ENCODE data around the gene DHCR7.

Gene DHCR7

DNA sequence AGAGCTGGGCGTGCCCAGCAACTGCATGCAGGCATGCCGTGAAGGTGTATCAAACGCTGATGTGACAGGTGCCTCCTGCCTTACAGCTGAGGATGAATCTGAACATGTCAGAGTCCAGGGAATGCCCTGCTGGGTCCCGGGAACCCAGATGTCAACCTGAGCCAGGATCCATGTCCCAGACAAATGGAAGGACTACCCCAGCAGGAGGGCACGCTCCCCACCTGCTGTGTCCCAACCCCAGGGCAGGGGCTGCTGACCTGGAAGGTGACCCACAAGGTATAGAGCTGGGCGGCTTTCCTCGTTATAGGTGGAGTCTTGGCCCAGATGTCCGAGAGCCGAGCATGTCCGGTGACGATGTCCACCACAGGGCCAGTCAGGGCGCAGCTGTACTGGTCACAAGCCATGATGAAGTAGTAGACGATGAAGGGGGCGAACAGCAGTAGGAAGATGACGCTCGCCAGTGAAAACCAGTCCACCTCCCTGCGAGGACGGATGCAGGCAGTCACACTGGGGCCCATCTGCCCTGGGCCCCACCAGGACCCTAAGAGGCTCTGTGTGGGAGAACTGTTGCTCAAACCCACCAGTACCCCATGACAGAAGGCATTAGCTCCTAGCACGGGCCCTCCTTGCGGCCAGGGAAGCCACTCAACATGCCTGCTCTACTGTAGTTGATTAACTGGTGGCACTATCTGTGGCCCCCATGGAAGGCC lies 4.3 kb downstream of the DHCR7 start:
- H3K27ac Mint-ChIP-seq: no peak overlapping the region
- H3K4me3 Mint-ChIP-seq: no peak overlapping the region
- no peaks in the 10 kb centered on the region for H3K27me3 Mint-ChIP-seq (ENCODE audit: low read depth)
- peaks cover 9% of the 10 kb centered on the region for H3K9me3 Mint-ChIP-seq
- peaks cover 60% of the 10 kb centered on the region for H3K36me3 Mint-ChIP-seq (ENCODE audit: low read depth)
- peaks cover 19% of the 10 kb centered on the region for H3K4me1 Mint-ChIP-seq (ENCODE audit: low read depth)

DNA sequence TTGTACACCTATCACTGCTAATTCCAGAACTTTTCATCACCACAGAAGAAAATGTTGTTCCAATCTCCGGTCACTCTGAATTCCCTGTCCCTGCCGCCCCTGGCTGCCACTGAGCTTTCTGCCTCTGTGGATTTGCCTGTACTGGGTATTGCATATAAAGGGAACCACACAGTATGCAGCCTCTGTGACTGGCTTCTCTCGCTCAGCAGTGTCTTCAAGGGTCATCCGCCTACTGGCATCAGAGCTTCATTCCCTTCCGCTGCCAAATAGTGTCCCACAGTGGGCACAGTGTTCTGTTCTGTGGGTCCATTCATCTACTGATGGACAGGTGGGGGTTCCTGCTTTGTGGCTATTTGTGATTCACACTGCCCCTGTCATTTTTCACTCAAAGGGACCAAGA lies 5.3 kb downstream of the DHCR7 start:
- peaks cover 9% of the 10 kb centered on the region for H3K9me3 Mint-ChIP-seq
- peaks cover 19% of the 10 kb centered on the region for H3K4me1 Mint-ChIP-seq (ENCODE audit: low read depth)
- H3K36me3 Mint-ChIP-seq (ENCODE audit: low read depth): peaks cover 60% of the 10 kb centered on the region
- H3K27ac Mint-ChIP-seq: no peak overlapping the region
- H3K27me3 Mint-ChIP-seq (ENCODE audit: low read depth): no peaks in the 10 kb centered on the region
- H3K4me3 Mint-ChIP-seq: no peak overlapping the region

DNA sequence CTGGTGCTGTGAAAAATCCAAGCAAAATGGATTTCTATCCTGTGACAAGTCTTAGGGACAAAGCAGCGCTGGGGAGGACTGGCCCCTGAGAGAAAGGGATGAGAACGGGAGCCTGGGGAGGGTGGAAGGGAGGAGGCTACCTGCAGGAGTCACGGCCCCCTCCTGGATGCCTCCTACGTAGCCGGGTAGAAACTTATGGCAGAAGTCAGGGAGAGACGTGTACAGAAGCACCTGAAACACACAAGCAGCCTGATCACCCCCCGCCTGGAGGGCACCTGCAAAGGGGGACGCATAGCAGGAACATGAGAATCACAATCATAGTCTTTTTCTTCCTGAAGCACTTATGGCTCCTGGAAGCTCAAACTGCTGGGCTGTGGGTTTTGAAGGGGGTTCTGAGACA lies 6.1 kb downstream of the DHCR7 start:
- Mint-ChIP-seq H3K27me3 (ENCODE audit: low read depth) (no peaks in the 10 kb centered on the region), H3K27ac (no peak overlapping the region), H3K4me1 (ENCODE audit: low read depth) (peaks cover 14% of the 10 kb centered on the region)

DNA sequence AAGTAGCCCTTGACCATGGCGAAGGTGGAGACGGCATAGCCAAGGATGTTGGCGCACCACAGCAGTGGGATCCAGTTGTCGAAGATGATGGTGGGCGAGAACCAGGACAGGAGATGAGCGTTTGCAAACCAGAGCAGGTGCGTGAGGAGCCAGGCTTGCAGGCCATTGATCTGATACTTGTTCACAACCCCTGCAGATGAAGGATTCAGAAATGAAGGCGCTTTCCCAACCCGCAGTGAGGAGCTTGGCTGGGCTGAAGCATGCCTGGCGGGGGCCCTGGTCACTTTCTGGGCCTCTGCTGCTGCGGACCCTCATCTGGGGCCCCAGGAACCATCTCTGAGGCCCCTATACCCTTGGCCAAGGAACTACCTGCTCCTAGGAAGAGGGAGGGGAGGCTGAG lies 6.9 kb downstream of the DHCR7 start:
- Mint-ChIP-seq H3K4me3 (no peak overlapping the region), H3K4me1 (ENCODE audit: low read depth) (peaks cover 7% of the 10 kb centered on the region), H3K27me3 (ENCODE audit: low read depth) (no peaks in the 10 kb centered on the region), H3K36me3 (ENCODE audit: low read depth) (peaks cover 53% of the 10 kb centered on the region), H3K9me3 (peaks cover 6% of the 10 kb centered on the region), H3K27ac (no peak overlapping the region)

More for the DNA sequence above, 6.1 kb downstream of the DHCR7 start:
- Mint-ChIP-seq H3K9me3 (peaks cover 9% of the 10 kb centered on the region), H3K36me3 (ENCODE audit: low read depth) (peaks cover 59% of the 10 kb centered on the region), H3K4me3 (no peak overlapping the region)

DNA sequence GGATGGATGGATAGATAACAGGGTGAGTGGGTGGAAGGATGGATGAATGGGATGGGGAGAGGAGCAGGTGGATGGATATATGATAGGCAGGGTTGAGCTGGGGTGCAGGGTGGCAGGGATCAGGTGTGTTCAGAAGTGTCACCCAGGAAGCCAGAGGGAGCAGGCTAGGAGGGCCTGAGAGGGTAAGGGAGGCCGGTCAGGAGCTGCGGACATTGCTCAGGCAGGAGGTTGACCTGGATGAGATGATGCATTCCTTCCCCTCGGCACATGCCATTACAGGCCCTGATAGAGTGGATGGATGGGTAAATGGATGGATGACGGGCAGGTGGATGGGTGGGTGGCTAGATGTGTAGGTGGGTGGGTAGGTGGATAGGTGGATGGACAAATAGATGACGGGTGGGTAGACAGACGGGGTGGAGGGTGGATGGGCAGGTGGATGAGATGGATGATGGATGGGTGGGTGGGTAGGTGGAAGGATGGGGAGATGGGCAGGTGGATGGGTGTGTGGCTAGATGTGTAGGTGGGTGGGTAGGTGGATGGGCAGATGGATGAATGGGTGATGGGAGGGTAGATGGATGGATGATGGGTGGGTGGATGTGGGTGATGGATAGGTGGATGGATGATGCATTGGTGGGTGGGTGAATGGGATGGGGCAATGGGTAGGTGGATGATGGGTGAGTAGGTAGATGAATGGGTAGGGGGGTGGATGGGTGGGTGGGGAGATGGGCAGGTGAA lies 8.0 kb downstream of the DHCR7 start:
- Mint-ChIP-seq H3K4me3 (no peak overlapping the region), H3K27me3 (ENCODE audit: low read depth) (no peaks in the 10 kb centered on the region), H3K27ac (no peak overlapping the region), H3K4me1 (ENCODE audit: low read depth) (peaks cover 5% of the 10 kb centered on the region), H3K36me3 (ENCODE audit: low read depth) (peaks cover 44% of the 10 kb centered on the region), H3K9me3 (no peaks in the 10 kb centered on the region)

DNA sequence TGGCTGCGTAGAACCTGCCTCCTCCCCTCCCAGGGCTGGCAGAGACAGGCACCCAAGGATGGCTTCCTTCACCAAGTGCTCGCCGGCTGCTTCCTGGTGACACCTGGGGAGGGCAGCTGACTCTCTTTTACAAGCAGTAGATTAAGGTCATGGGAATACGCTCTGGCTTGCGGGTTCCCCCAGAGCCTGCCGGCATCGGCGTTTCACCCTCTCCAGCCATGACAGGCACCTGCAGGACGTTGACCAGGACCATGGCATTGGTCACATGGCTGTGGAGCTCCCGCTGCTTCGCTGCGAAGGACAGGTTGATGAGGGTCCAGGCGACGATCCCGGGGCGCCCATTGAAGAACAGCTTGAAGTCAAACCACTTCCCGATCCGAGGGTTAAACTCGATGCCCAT lies 9.5 kb downstream of the DHCR7 start:
- H3K27me3 Mint-ChIP-seq (ENCODE audit: low read depth): no peaks in the 10 kb centered on the region
- peaks cover 40% of the 10 kb centered on the region for H3K36me3 Mint-ChIP-seq (ENCODE audit: low read depth)
- H3K4me3 Mint-ChIP-seq: no peak overlapping the region
- no peak overlapping the region for H3K27ac Mint-ChIP-seq
- no peaks in the 10 kb centered on the region for H3K9me3 Mint-ChIP-seq
- no peaks in the 10 kb centered on the region for H3K4me1 Mint-ChIP-seq (ENCODE audit: low read depth)

DNA sequence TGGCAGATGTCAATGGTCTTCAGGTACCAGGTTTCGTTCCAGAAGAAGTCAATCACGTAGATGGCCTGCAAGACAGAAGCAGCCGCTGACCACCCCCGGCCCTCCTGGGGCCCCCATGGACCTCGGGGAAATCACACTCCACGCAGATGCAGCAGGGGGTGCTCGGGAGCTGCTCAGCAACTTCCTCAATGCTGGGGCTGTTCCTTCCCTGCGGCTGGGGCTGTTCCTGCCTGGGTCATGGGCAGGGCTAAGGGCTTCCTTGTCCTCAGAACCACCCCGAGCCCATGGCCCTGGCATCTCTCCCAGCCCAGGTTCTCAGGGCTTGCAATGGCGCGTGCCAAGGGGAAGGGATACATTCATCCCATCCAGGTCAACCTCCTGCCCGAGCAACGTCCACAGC lies 10.3 kb downstream of the DHCR7 start:
- H3K9me3 Mint-ChIP-seq: no peaks in the 10 kb centered on the region

DNA sequence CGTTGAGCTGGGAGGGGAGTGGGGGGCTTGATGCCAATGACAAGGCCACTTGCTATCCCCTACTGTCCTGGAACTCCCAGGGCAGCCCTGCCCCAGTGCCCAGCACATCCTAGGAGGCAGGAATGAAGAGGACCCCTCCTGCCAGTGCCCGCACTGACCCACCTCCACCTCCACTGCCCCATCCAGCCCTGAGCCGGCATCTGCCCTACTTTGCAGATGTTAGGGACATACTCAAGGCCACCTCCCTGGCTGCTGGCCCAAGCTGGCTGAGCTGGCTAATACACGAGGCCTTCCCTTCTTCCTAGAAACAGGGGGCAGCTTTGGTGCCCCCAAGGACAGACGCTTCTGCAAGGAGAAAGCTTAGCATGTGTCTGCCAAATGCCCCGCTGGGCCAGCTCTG lies 10.8 kb downstream of the DHCR7 start:
- Mint-ChIP-seq H3K4me3 (no peak overlapping the region), H3K27ac (no peak overlapping the region), H3K36me3 (ENCODE audit: low read depth) (peaks cover 33% of the 10 kb centered on the region), H3K9me3 (no peaks in the 10 kb centered on the region), H3K27me3 (ENCODE audit: low read depth) (no peaks in the 10 kb centered on the region), H3K4me1 (ENCODE audit: low read depth) (no peaks in the 10 kb centered on the region)

More for the DNA sequence above, 10.3 kb downstream of the DHCR7 start:
- Mint-ChIP-seq H3K4me3 (no peak overlapping the region), H3K4me1 (ENCODE audit: low read depth) (no peaks in the 10 kb centered on the region), H3K36me3 (ENCODE audit: low read depth) (peaks cover 36% of the 10 kb centered on the region), H3K27me3 (ENCODE audit: low read depth) (no peaks in the 10 kb centered on the region), H3K27ac (no peak overlapping the region)

DNA sequence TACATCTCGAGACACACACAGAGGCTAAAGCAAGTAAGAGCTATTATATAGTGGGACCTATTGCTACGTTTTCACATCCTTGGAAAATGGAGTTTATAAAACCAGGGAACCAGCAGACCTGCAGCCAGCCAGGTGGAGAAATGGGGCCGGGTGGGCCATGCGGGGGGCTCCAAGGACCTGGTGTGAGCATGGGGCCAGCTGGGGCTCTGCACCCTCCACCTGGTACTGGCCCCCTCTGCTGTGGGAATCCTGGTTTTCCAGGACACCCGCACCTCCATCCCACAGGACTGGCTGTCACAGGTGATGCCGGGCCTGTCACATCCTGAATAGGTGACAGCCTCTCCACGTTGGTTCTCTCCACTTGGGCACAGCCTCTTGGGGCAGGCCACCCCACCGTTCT lies 11.3 kb downstream of the DHCR7 start:
- no peak overlapping the region for H3K27ac Mint-ChIP-seq
- no peaks in the 10 kb centered on the region for H3K27me3 Mint-ChIP-seq (ENCODE audit: low read depth)
- H3K4me3 Mint-ChIP-seq: no peak overlapping the region
- peaks cover 30% of the 10 kb centered on the region for H3K36me3 Mint-ChIP-seq (ENCODE audit: low read depth)
- H3K4me1 Mint-ChIP-seq (ENCODE audit: low read depth): no peaks in the 10 kb centered on the region
- H3K9me3 Mint-ChIP-seq: no peaks in the 10 kb centered on the region

DNA sequence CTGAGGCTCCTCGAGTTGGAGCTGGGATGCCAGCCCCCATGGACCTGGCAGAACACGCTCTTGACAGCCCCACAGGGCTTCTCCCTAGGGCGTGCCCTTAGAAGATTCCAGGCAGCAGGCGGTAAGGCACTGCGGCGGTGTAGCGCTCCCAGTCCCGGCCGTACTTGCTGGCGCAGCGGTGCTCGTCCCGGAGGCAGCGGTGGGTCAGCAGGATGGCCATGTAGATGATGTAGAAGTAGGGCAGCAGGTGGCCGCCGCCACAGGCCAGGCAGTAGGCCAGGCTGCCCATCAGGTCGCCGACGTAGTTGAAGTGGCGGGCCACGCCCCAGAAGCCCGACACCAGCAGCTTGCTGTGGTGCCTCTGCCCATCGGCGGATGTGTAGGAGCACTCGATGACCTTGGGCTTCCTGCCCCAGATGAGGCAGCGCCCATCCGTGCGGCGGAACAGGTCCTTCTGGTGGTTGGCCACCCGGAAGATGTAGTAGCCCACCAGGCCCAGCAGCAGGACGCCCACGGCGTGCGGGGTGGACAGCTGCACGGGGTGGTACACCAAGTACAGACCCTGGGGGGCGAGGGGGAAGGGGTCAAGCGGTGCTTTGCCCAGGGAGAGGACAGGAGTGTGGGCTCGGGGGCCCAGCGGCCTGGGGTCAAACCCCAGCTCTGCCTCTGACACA lies 12.8 kb downstream of the DHCR7 start:
- Mint-ChIP-seq H3K36me3 (ENCODE audit: low read depth) (peaks cover 26% of the 10 kb centered on the region), H3K4me1 (ENCODE audit: low read depth) (no peaks in the 10 kb centered on the region), H3K4me3 (no peak overlapping the region), H3K27ac (no peak overlapping the region), H3K27me3 (ENCODE audit: low read depth) (no peaks in the 10 kb centered on the region), H3K9me3 (no peaks in the 10 kb centered on the region)

DNA sequence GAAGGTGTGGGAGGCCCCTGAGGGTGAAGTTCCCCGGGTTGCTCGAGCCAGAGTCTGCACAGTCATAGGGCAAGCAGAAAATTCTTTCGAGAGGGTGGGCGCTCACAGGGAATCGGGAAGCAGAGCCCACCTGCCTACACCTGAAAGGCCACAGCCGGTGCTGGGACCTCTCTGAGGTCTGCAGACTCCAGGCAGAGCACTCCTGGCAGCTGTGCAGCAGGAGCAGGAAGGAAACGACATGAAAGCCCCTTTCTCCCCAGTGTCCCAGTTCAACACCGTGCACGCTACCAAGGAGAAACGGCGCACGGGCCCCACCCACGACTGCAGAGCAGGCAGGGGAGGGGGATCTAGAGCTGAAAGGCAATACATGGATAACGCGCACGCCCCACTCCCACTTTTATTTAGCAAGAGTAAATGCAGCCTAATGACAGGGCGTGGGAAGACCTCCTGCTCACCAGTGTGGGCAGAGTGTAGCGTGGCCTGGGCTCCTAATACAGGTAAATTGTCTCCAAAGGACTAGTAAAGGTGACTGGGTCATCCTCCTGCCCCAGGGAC lies 13.5 kb downstream of the DHCR7 start:
- peaks cover 2% of the 10 kb centered on the region for H3K4me1 Mint-ChIP-seq (ENCODE audit: low read depth)
- H3K27ac Mint-ChIP-seq: no peak overlapping the region
- no peaks in the 10 kb centered on the region for H3K27me3 Mint-ChIP-seq (ENCODE audit: low read depth)
- no peak overlapping the region for H3K4me3 Mint-ChIP-seq
- H3K36me3 Mint-ChIP-seq (ENCODE audit: low read depth): peaks cover 19% of the 10 kb centered on the region
- H3K9me3 Mint-ChIP-seq: no peaks in the 10 kb centered on the region

DNA sequence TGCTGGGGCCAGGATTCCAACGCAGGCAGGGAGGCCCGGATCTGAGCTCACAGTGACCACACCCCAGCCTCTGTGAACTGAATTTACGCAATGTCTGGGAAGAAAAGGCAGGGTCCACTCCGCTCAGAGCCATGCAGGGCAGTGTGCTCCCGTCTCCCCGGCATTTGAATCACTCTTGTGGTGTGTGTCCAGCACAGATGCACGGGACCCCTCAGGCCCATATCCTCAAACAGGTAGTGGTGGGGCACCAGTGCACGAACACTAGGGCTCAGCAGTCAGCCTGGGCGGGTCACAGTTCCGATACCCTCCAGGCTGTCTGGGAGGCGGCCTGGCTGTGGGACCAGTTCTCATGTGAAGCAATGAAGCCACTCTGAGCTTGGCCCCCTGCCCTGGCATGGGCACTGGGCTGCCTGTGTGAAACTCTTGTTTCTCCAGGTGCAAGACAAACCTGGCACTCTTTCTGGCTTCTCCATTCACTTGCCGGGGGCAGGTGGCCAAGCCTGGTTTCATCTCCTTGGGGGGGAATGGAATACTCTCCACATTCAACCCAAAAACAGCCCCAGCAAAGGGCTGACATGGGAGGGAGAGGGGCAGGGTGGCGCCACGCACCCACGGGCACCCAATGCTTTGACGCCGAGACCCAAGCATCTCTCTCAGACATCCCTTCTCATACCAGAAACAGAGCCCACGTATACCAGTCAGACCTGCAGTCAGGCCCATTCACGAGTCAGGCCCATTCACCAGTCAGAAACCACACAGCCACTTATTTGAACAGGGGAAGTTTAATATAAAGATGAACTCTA lies 14.3 kb downstream of the DHCR7 start:
- Mint-ChIP-seq H3K9me3 (no peaks in the 10 kb centered on the region), H3K4me1 (ENCODE audit: low read depth) (peaks cover 4% of the 10 kb centered on the region), H3K27me3 (ENCODE audit: low read depth) (no peaks in the 10 kb centered on the region), H3K36me3 (ENCODE audit: low read depth) (peaks cover 15% of the 10 kb centered on the region), H3K4me3 (no peak overlapping the region), H3K27ac (no peak overlapping the region)

DNA sequence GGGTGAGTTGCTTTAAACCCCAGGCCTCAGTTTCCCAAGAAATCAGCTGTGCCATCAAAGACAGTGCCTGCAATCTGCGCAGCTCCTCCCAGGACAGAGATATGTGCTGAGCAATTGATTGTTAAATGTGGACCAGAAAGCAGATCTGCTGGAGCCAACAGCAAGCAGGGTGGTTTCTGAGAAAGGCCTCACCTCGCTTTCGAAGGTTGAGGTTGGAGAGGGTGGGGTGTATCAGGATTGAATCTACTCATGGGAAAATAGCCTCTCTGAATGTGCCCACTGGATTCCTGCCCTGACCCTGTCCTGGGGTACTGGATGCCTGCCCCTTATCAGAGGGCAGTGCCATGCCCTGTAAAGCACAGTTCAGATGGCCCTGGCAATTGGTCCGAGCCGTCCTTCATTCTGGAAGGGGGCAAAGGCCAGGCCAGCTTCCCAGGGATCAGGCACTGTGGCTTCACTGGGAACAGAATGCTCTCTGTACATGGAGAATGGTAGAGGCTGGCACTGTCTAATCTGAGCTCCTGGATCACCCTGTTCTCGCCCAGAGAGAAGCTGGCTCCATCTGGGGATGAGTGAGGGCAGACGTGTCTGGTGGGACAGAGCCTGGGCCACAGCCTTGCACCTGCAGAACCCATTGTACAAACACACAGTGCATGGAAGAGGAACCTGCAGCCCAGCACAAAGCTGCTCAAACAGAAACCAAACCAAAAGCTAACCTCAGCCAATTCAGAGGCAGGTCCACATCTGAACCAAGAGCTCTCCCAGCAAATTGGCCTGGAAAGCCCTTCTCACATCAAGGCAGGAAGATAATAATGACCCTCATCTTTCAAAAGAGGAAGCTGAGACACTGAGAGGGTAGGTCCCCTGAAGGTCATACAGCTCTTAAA lies 15.2 kb downstream of the DHCR7 start:
- Mint-ChIP-seq H3K4me3 (no peak overlapping the region), H3K36me3 (ENCODE audit: low read depth) (peaks cover 15% of the 10 kb centered on the region), H3K4me1 (ENCODE audit: low read depth) (peaks cover 4% of the 10 kb centered on the region), H3K27me3 (ENCODE audit: low read depth) (no peaks in the 10 kb centered on the region), H3K9me3 (no peaks in the 10 kb centered on the region), H3K27ac (no peak overlapping the region)

Data from T-helper 1 cell treated with Interleukin-12 subunit alpha and Interleukin-12 subunit beta and Interleukin-4 antibody, amounts not matched to agents 30 μg/mL and 1 μg/mL, for 36 hours (primary cell).